ENCODE measurements around the gene LLPH. TPM values are rescaled to one million over a fixed set of nuclear protein-coding genes. Genes with fewer than 3 reads are reported as not detected.
A peak's percentile ranks its signal among the peaks of the same experiment; 100 is the strongest.

The LLPH gene
- total and polyA plus RNA-seq, 2 of the 13 experiments (the other 11 are each of a cell fraction or from before 2014, with no cell fraction given), result 4.2 to 25.6 TPM

DNA sequence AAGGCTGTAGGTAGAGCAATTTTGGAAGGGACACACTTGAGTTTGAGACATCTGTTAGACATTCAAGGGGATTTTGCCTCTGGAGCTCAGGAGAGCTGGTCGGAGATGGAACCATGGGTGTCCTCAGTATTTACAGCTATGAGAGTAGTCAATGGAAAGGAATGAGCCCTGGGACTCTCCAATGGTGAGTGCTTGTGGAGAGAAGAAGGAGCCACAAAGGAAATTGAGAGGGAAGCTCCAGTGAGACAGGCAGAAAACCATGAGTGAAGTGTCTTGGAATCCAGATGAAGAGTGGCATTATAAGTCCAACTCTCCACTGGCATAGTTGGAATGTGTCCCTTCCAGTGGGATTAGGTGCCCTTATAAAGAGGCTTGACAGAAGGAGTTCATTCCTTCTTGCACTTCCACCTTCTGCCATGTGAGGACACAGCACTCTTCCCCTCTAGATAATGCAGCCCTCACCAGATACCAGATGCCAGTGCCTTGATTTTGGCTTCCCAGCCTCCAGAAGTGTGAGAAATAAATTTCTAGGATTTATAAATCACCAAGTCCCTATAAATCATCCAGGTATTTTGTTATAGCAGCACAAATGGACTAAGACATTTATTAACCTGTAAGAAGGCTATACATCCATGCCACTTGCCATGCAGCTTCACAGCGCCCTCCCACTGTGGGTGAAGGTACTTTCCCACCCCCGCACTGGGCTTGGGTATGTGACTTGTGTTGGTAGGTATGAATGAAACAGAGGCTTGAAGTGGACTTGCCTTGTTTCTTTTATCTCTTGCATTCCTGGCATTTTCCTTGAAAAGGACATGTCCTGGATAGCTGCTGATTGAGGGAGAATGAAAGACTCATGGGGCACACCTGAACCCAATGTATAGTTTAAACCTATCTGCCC lies 27.3 kb downstream of the LLPH start:
- TF ChIP-seq ZNF12 (CRISPR knock-in tag; IDR thresholded peaks at IDR 0.05), result peak; percentile 32; the same call in 1 of the 2 replicates
- no peak for TF ChIP-seq HOXA9 (CRISPR knock-in tag; IDR thresholded peaks at IDR 0.05; ENCODE audit: borderline replicate concordance)
- no peaks in the 10 kb centered on the region for H4K20me1 ChIP-seq (ENCODE audit: insufficient read depth, low read length)
- no peak overlapping the region for H3K27ac ChIP-seq (ENCODE audit: extremely low read length, insufficient read depth, low read length)
- ChIA-PET POLR2A (no interaction called here), CTCF (ENCODE audit: low intra/inter-chr PET ratio, low total read pairs) (no interaction called here)
- no peak overlapping the region for H3K4me2 ChIP-seq (ENCODE audit: low read depth, low read length)
- no peak for ATAC-seq
- no peaks in the 10 kb centered on the region for H3K36me3 ChIP-seq (replicated peaks in 1 of 2; ENCODE audit: control insufficient read depth in 1 of 2, insufficient read depth in 2 of 2, low read length in 2 of 2)
- 0% methylated on average over 3 of the region's 3 CpGs for WGBS (ENCODE audit: low lambda C conversion rate)
- no TSS peak for BruUV-seq (replicated peaks)
- no peaks in the 10 kb centered on the region for H3K27me3 ChIP-seq (ENCODE audit: control insufficient read depth in 1 of 2, insufficient read depth in 2 of 2, low read length in 2 of 2)
- no peak overlapping the region for H3K4me3 ChIP-seq (replicated peaks in 1 of 3; ENCODE audit: insufficient read depth in 1 of 3, low read depth in 2 of 3, low read length in 3 of 3)
- no peak overlapping the region for H3K9ac ChIP-seq (ENCODE audit: insufficient read depth, low read depth, low read length)
- FAIRE-seq, result no peak
- no peak for DNase-seq (ENCODE audit: low spot score)
- in situ Hi-C loops (cut with HindIII; ENCODE audit: extremely low pct_ligation_motif_present, low pct_unique_long_range_greater_than_20kb), result loop anchor here (10.0 to 25.0 kb wide), 3 partner anchors 491 to 1216 kb away; no protein-coding TSS in a partner anchor
- H3K9me3 ChIP-seq (ENCODE audit: low read length), result peaks cover 7% of the 10 kb centered on the region
- no peak overlapping the region for H2AFZ ChIP-seq (ENCODE audit: low read length)
- no peaks in the 10 kb centered on the region for H3K79me2 ChIP-seq (ENCODE audit: insufficient read depth, low read length)
- intact Hi-C loops (cut with micrococcal nuclease; ENCODE audit: unreplicated experiment), result no loop called here
- H3K4me1 ChIP-seq (ENCODE audit: insufficient read depth, low read length), result peaks cover 12% of the 10 kb centered on the region

DNA sequence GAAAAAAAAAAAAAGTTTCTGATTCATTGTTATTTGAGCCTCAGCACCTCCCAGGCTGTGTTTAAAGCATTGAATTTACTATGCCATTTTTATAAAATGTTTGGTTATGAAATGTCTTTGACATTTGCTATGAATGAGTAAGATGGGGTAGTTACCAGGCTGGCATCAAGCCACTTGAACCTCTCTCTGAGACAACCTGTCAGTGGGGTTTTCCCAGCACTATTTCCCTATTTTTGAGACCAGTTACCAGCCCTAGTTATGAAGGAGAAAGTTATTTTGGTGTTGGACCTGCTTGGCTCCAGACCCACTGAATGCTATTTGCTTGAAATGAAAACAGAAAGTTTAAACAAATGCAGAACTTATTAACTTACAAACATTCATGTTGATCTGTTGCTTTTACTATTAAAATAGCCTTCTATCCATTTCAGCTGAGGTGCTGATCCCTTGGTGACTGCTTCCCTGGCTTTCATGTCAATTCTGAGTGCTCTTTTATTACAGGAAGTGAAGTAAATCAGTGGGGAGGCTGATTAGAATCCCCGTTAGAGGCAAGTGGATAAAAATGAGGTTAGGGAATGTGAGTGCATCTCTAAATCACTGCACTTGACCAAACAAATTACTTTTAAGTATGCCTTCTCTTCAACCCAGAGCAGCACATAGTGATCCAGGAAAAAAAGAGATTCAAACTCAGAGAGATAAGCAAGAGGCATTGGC lies 37.8 kb downstream of the LLPH start:
- 12% methylated on average over 1 of the region's 1 CpG for WGBS (ENCODE audit: low lambda C conversion rate)
- no peaks in the 10 kb centered on the region for H4K20me1 ChIP-seq (ENCODE audit: insufficient read depth, low read length)
- no peak for ATAC-seq
- FAIRE-seq, result no peak
- ChIA-PET POLR2A (no interaction called here), CTCF (ENCODE audit: low intra/inter-chr PET ratio, low total read pairs) (no interaction called here)
- H3K79me2 ChIP-seq (ENCODE audit: insufficient read depth, low read length), result no peaks in the 10 kb centered on the region
- no peak overlapping the region for H2AFZ ChIP-seq (ENCODE audit: low read length)
- no peaks in the 10 kb centered on the region for H3K27me3 ChIP-seq (ENCODE audit: control insufficient read depth in 1 of 2, insufficient read depth in 2 of 2, low read length in 2 of 2)
- intact Hi-C loops (cut with micrococcal nuclease; ENCODE audit: unreplicated experiment), result no loop called here
- H3K9ac ChIP-seq (ENCODE audit: insufficient read depth, low read depth, low read length), result no peak overlapping the region
- no peaks in the 10 kb centered on the region for H3K36me3 ChIP-seq (replicated peaks in 1 of 2; ENCODE audit: control insufficient read depth in 1 of 2, insufficient read depth in 2 of 2, low read length in 2 of 2)
- no peak for DNase-seq (ENCODE audit: low spot score)
- H3K4me3 ChIP-seq (replicated peaks in 1 of 3; ENCODE audit: insufficient read depth in 1 of 3, low read depth in 2 of 3, low read length in 3 of 3), result no peak overlapping the region
- BruUV-seq (replicated peaks), result no TSS peak
- no peak overlapping the region for H3K4me2 ChIP-seq (ENCODE audit: low read depth, low read length)
- in situ Hi-C loops (cut with HindIII; ENCODE audit: extremely low pct_ligation_motif_present, low pct_unique_long_range_greater_than_20kb), result loop anchor here (25.0 kb wide), 1 partner anchor 105 kb away; no protein-coding TSS in a partner anchor
- H3K9me3 ChIP-seq (ENCODE audit: low read length), result no peaks in the 10 kb centered on the region
- no peak overlapping the region for H3K27ac ChIP-seq (ENCODE audit: extremely low read length, insufficient read depth, low read length)
- H3K4me1 ChIP-seq (ENCODE audit: insufficient read depth, low read length), result 0 out of 2 replicates have a peak, but pooled peaks cover 5% of the 10 kb centered on the region
- TF ChIP-seq KDM1A (CRISPR knock-in tag; IDR thresholded peaks at IDR 0.05) (no peak), PHF5A (CRISPR knock-in tag; IDR thresholded peaks at IDR 0.05; ENCODE audit: low read depth, unreplicated experiment) (no peak), NBN (conservative IDR thresholded peaks at IDR 0.05) (no peak), ZKSCAN8 (CRISPR knock-in tag; IDR thresholded peaks at IDR 0.05; ENCODE audit: borderline replicate concordance) (no peak), ASH2L (IDR thresholded peaks at IDR 0.05; ENCODE audit: insufficient read length, low read depth, low read length) (no peak)
- TF ChIP-seq, protein P1, sequence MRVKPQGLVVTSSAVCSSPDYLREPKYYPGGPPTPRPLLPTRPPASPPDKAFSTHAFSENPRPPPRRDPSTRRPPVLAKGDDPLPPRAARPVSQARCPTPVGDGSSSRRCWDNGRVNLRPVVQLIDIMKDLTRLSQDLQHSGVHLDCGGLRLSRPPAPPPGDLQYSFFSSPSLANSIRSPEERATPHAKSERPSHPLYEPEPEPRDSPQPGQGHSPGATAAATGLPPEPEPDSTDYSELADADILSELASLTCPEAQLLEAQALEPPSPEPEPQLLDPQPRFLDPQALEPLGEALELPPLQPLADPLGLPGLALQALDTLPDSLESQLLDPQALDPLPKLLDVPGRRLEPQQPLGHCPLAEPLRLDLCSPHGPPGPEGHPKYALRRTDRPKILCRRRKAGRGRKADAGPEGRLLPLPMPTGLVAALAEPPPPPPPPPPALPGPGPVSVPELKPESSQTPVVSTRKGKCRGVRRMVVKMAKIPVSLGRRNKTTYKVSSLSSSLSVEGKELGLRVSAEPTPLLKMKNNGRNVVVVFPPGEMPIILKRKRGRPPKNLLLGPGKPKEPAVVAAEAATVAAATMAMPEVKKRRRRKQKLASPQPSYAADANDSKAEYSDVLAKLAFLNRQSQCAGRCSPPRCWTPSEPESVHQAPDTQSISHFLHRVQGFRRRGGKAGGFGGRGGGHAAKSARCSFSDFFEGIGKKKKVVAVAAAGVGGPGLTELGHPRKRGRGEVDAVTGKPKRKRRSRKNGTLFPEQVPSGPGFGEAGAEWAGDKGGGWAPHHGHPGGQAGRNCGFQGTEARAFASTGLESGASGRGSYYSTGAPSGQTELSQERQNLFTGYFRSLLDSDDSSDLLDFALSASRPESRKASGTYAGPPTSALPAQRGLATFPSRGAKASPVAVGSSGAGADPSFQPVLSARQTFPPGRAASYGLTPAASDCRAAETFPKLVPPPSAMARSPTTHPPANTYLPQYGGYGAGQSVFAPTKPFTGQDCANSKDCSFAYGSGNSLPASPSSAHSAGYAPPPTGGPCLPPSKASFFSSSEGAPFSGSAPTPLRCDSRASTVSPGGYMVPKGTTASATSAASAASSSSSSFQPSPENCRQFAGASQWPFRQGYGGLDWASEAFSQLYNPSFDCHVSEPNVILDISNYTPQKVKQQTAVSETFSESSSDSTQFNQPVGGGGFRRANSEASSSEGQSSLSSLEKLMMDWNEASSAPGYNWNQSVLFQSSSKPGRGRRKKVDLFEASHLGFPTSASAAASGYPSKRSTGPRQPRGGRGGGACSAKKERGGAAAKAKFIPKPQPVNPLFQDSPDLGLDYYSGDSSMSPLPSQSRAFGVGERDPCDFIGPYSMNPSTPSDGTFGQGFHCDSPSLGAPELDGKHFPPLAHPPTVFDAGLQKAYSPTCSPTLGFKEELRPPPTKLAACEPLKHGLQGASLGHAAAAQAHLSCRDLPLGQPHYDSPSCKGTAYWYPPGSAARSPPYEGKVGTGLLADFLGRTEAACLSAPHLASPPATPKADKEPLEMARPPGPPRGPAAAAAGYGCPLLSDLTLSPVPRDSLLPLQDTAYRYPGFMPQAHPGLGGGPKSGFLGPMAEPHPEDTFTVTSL (CRISPR knock-in tag; IDR thresholded peaks at IDR 0.05; ENCODE audit: borderline replicate concordance), result no peak
- TF ChIP-seq, protein P2, sequence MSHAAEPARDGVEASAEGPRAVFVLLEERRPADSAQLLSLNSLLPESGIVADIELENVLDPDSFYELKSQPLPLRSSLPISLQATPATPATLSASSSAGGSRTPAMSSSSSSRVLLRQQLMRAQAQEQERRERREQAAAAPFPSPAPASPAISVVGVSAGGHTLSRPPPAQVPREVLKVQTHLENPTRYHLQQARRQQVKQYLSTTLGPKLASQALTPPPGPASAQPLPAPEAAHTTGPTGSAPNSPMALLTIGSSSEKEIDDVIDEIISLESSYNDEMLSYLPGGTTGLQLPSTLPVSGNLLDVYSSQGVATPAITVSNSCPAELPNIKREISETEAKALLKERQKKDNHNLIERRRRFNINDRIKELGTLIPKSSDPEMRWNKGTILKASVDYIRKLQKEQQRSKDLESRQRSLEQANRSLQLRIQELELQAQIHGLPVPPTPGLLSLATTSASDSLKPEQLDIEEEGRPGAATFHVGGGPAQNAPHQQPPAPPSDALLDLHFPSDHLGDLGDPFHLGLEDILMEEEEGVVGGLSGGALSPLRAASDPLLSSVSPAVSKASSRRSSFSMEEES (CRISPR knock-in tag; IDR thresholded peaks at IDR 0.05), result no peak
